IPS-NIHi11 (cell line): Measurements from ENCODE around the gene DYNLL1.
"Not testable (repeated sequence)": the region's sequence is repeated elsewhere in the genome, so short reads cannot be mapped to it uniquely, and the experiment has no call there.

ENCODE experiments used
- DNase-seq: peaks from one replicate; pipeline ENCODE4 v3.0.0; 2012; ENCODE audit warnings: mixed read lengths, low spot score

The DYNLL1 gene

GRCh38 chr12:120474616-120474960 lies 21.3 kb upstream of the DYNLL1 start:
- peak; percentile 49 for DNase-seq

GRCh38 chr12:120475643-120476042 lies 20.3 kb upstream of the DYNLL1 start:
- DNase-seq: no peak

- no peak for DNase-seq
These were observed 16.5 kb upstream of the DYNLL1 start for GRCh38 chr12:120479458-120479857.

- no peak for DNase-seq
These were observed 15.7 kb upstream of the DYNLL1 start for GRCh38 chr12:120480211-120480610.

- no peak for DNase-seq
These were observed 14.7 kb upstream of the DYNLL1 start for GRCh38 chr12:120481022-120481767.

GRCh38 chr12:120483621-120484020 lies 12.3 kb upstream of the DYNLL1 start:
- no peak for DNase-seq

- DNase-seq: no peak
These were observed 9.7 kb upstream of the DYNLL1 start for GRCh38 chr12:120485961-120486881.

- not testable (repeated sequence) for DNase-seq
These were observed 8.4 kb upstream of the DYNLL1 start for GRCh38 chr12:120487552-120487951.

- no peak for DNase-seq
These were observed 7.8 kb upstream of the DYNLL1 start for GRCh38 chr12:120488057-120488640.

GRCh38 chr12:120489018-120489417 lies 6.9 kb upstream of the DYNLL1 start:
- no peak for DNase-seq

- DNase-seq: no peak
These were observed 5.6 kb upstream of the DYNLL1 start for GRCh38 chr12:120490325-120490724.

- no peak for DNase-seq
These were observed 4.9 kb upstream of the DYNLL1 start for GRCh38 chr12:120490833-120491512.

GRCh38 chr12:120495186-120495730 lies 655 bp upstream of the DYNLL1 start:
- no peak for DNase-seq

GRCh38 chr12:120496413-120497340 lies 764 bp downstream of the DYNLL1 start:
- peak; percentile 61 for DNase-seq

- no peak for DNase-seq
These were observed 1.7 kb downstream of the DYNLL1 start for GRCh38 chr12:120497524-120498150.

- DNase-seq: no peak
These were observed 3.1 kb downstream of the DYNLL1 start for GRCh38 chr12:120498870-120499515.

GRCh38 chr12:120500581-120500980 lies 4.7 kb downstream of the DYNLL1 start:
- no peak for DNase-seq

- DNase-seq: peak; percentile 26
These were observed 8.7 kb downstream of the DYNLL1 start for GRCh38 chr12:120504587-120504986.

- no peak for DNase-seq
These were observed 12.6 kb downstream of the DYNLL1 start for GRCh38 chr12:120508537-120508936.

- DNase-seq: no peak
These were observed 18.1 kb downstream of the DYNLL1 start for GRCh38 chr12:120514002-120514401.
